Ishikawa (cell line): ENCODE data around the gene SLC25A26.

Experiments
- CEBPB ChIP-seq: IDR thresholded peaks from 2 replicates; pipeline ENCODE4 v1.6.1; 2012
- CREB1 ChIP-seq: IDR thresholded peaks from 2 replicates; pipeline ENCODE4 v1.6.1; 2012; ENCODE audit warnings: low read depth
- EGR1 ChIP-seq: IDR thresholded peaks from 2 replicates; pipeline ENCODE4 v1.6.1; 2012
- EP300 ChIP-seq: IDR thresholded peaks from 2 replicates; pipeline ENCODE4 v1.6.1; 2012; ENCODE audit warnings: borderline replicate concordance
- FOXM1 ChIP-seq: IDR thresholded peaks from 2 replicates; pipeline ENCODE4 v1.6.1; 2012; ENCODE audit warnings: low read depth, borderline replicate concordance
- MAX ChIP-seq: IDR thresholded peaks from 2 replicates; pipeline ENCODE4 v1.6.1; 2012
- NFIC ChIP-seq: IDR thresholded peaks from 2 replicates; pipeline ENCODE4 v1.6.1; 2012
- RAD21 ChIP-seq: IDR thresholded peaks from 2 replicates; pipeline ENCODE4 v1.6.1; 2012; ENCODE audit warnings: low read depth
- REST ChIP-seq: IDR thresholded peaks from 2 replicates; pipeline ENCODE4 v1.6.1; 2012; ENCODE audit warnings: low read depth, mild to moderate bottlenecking
- TAF1 ChIP-seq: IDR thresholded peaks from 2 replicates; pipeline ENCODE4 v1.6.1; 2012; ENCODE audit warnings: low read depth, mild to moderate bottlenecking
- TCF12 ChIP-seq: IDR thresholded peaks from 2 replicates; pipeline ENCODE4 v1.6.1; 2012; ENCODE audit warnings: low read depth
- TEAD4 ChIP-seq: IDR thresholded peaks from 2 replicates; pipeline ENCODE4 v1.6.1; 2012
- USF1 ChIP-seq: IDR thresholded peaks from 2 replicates; pipeline ENCODE4 v1.6.1; 2012
- YY1 ChIP-seq: IDR thresholded peaks from 2 replicates; pipeline ENCODE4 v1.6.1; 2012; ENCODE audit warnings: low read depth
- ZBTB7A ChIP-seq: IDR thresholded peaks from 2 replicates; pipeline ENCODE4 v1.6.1; 2012; ENCODE audit warnings: low read depth

SLC25A26 gene

GRCh38 chr3:66350601-66351000 is 129.8 kb downstream of the SLC25A26 start:
- TF ChIP-seq CEBPB (no peak), USF1 (no peak), FOXM1 (no peak), TEAD4 (no peak), NFIC (no peak), REST (no peak), TAF1 (no peak), CREB1 (no peak), ZBTB7A (no peak)

GRCh38 chr3:66353039-66353438 is 132.2 kb downstream of the SLC25A26 start:
- TF ChIP-seq TAF1 = no peak
- no peak for TF ChIP-seq TEAD4
- TF ChIP-seq TCF12 = no peak

- no peak for TF ChIP-seq MAX
- no peak for TF ChIP-seq FOXM1
- TF ChIP-seq CEBPB = no peak
- TF ChIP-seq EGR1 = no peak
- TF ChIP-seq CREB1 = no peak
- TF ChIP-seq TAF1 = no peak
- no peak for TF ChIP-seq REST
- TF ChIP-seq ZBTB7A = no peak
- TF ChIP-seq USF1 = no peak
- no peak for TF ChIP-seq EP300
- no peak for TF ChIP-seq TEAD4
- no peak for TF ChIP-seq TCF12
- TF ChIP-seq RAD21 = no peak
- TF ChIP-seq NFIC = no peak
- TF ChIP-seq YY1 = no peak
These were observed 132.7 kb downstream of the SLC25A26 start for GRCh38 chr3:66353530-66353929.

- no peak for TF ChIP-seq YY1
- no peak for TF ChIP-seq NFIC
- TF ChIP-seq TCF12 = no peak
- TF ChIP-seq REST = no peak
- TF ChIP-seq TAF1 = no peak
- no peak for TF ChIP-seq TEAD4
- no peak for TF ChIP-seq RAD21
- TF ChIP-seq USF1 = no peak
- TF ChIP-seq CREB1 = no peak
- no peak for TF ChIP-seq EP300
These were observed 133.2 kb downstream of the SLC25A26 start for GRCh38 chr3:66354001-66354400.

GRCh38 chr3:66355394-66355793 is 134.6 kb downstream of the SLC25A26 start:
- TF ChIP-seq CREB1 = no peak
- no peak for TF ChIP-seq TEAD4
- TF ChIP-seq YY1 = no peak
- no peak for TF ChIP-seq EGR1
- TF ChIP-seq RAD21 = no peak
- no peak for TF ChIP-seq NFIC
- TF ChIP-seq REST = no peak
- no peak for TF ChIP-seq ZBTB7A
- no peak for TF ChIP-seq CEBPB
- TF ChIP-seq TCF12 = no peak
- no peak for TF ChIP-seq TAF1
- no peak for TF ChIP-seq EP300
- TF ChIP-seq MAX = no peak
- TF ChIP-seq USF1 = no peak
